Mucosa of descending colon (tissue), 3 donors: Measurements from ENCODE around the gene TMEM205. TPM values are rescaled to one million over a fixed set of nuclear protein-coding genes. Genes with fewer than 3 reads are reported as not detected.
A peak's percentile ranks its signal among the peaks of the same experiment; 100 is the strongest.
"Not testable (repeated sequence)": the region's sequence is repeated elsewhere in the genome, so short reads cannot be mapped to it uniquely, and the experiment has no call there.

ENCODE experiments used
- ATAC-seq: fragments of 200-7000 bp; cut with Tn5 transposase; one replicate; pipeline ENCODE4 v1.9.1; 2020; ENCODE audit warnings: mild to moderate bottlenecking, moderate library complexity
- DNase-seq, 3 donors: peaks; one replicate each; pipeline ENCODE4 v3.0.0-alpha.2; 2020
- H3K36me3 ChIP-seq: fragments of 200-600 bp; one replicate; pipeline ENCODE4 v1.8.0; 2021; ENCODE audit warnings: low read depth, mild to moderate bottlenecking
- H3K4me1 ChIP-seq: fragments of 200-600 bp; one replicate; pipeline ENCODE4 v1.8.0; 2021; ENCODE audit warnings: low read depth, mild to moderate bottlenecking
- H3K4me3 ChIP-seq: fragments of 200-600 bp; one replicate; pipeline ENCODE4 v1.8.0; 2021; ENCODE audit warnings: mild to moderate bottlenecking
- H3K9me3 ChIP-seq: fragments of 200-600 bp; one replicate; pipeline ENCODE4 v1.8.0; 2021; ENCODE audit warnings: mild to moderate bottlenecking
- intact Hi-C, 2 donors: fragments of 100-400 bp; cut with DNase I in 1 of 2; cut with micrococcal nuclease in 1 of 2; formaldehyde crosslinking; loops; one replicate each; pipeline versions ENCODE4 v1.11.0 to v1.11.1; 2022; cut with DNase I, micrococcal nuclease
- total RNA-seq, 3 donors: library from RNA; stranded (reverse); fragmentation: NEBNext Ultra II Directional in 2 of 3; extraction: Animal tissue kit (Norgen Biotek cat#: 25700) in 2 of 3; gene quantifications; one replicate each; pipeline versions ENCODE4 v1.2.1 to v1.2.4, GENCODE V29; 2021 to 2023
- TF ChIP-seq, protein P1 (sequence below): fragments of 200-600 bp; IDR thresholded peaks from one replicate; pipeline ENCODE4 v1.8.0; 2022; ENCODE audit warnings: antibody characterized with exemption, mild to moderate bottlenecking
- donor health status: DM: no; HTN: no; CAD: no; lungs with moderate emphysema.
- donor health status: DM: no; HTN: no; CAD: no.
- donor health status: DM: no; HTN: yes; CAD: no.

Gene TMEM205
- total RNA-seq, 3 donors from 2014 or later = 37.3 to 61.8 (median 55.7) TPM

DNA sequence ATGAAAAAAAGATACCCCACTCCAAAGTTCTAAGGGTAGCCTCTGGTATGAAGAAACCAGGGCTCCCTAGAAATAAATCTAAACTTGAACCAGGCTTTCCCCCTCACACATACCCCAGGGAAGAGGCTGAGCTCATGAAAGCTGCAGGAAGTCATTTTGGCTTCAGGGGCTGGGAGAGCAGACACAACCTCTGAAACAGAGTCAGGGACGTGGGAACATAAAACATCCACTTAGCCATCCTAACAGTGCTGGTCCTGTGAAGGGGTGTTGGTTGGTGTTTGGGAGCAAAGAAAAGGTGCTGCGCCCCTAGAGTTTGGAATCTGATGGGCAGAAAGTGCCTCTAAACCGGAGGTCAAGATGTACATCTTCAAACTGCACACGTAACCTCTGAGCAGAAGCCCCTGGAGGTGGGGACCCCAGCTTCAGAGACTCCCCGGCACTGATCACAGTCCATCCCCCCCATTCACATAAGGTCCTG lies 22.4 kb downstream of the TMEM205 start:
- intact Hi-C loops = no loop called here
- H3K4me1 ChIP-seq = peaks cover 19% of the 10 kb centered on the region
- DNase-seq (no peak), ATAC-seq (no peak)
- no peak overlapping the region for H3K4me3 ChIP-seq
- H3K36me3 ChIP-seq = no peaks in the 10 kb centered on the region
- H3K9me3 ChIP-seq = no peaks in the 10 kb centered on the region
- TF ChIP-seq, protein P1, sequence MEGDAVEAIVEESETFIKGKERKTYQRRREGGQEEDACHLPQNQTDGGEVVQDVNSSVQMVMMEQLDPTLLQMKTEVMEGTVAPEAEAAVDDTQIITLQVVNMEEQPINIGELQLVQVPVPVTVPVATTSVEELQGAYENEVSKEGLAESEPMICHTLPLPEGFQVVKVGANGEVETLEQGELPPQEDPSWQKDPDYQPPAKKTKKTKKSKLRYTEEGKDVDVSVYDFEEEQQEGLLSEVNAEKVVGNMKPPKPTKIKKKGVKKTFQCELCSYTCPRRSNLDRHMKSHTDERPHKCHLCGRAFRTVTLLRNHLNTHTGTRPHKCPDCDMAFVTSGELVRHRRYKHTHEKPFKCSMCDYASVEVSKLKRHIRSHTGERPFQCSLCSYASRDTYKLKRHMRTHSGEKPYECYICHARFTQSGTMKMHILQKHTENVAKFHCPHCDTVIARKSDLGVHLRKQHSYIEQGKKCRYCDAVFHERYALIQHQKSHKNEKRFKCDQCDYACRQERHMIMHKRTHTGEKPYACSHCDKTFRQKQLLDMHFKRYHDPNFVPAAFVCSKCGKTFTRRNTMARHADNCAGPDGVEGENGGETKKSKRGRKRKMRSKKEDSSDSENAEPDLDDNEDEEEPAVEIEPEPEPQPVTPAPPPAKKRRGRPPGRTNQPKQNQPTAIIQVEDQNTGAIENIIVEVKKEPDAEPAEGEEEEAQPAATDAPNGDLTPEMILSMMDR = no peak

DNA sequence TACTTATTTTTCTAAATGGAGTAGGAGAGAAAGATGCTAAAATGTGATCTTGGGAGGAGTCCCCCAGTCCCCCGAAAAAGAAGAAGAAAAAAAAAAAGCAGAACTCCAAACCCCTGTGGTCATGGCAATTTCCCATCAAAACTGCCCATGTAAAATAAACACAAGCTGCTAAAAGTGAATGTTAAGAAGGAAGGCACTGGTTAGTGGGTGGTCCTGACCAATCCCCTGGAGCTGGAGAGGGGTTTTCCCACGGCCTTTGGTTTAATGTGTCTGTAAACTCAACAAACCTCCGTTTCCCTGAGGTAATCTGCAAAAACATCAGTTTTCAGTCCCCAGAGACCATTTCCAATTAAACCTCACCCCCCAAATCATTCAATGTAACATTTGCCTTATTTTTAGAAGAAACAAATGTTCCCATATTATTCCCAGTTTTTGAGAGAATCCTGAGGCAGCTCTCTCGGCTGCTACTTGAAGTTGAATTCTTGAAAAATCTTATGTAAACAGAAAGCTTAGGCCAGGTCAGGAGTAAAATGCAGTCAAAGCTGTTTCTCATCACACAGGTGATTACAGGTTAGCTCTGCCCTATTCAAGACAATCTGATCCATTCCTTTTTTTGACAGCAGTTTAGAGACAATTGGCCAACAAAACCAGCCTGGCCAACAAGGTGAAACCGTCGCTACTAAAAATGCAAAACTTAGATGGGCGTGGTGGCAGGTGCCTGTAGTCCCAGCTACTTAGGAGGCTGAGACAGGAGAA lies 23.6 kb downstream of the TMEM205 start:
- Histone ChIP-seq H3K36me3 (no peaks in the 10 kb centered on the region), H3K4me1 (peaks cover 19% of the 10 kb centered on the region), H3K4me3 (no peak overlapping the region), H3K9me3 (no peaks in the 10 kb centered on the region)
- DNase-seq (no peak), ATAC-seq (no peak)
- intact Hi-C loops = no loop called here
- TF ChIP-seq, protein P1 = no peak

DNA sequence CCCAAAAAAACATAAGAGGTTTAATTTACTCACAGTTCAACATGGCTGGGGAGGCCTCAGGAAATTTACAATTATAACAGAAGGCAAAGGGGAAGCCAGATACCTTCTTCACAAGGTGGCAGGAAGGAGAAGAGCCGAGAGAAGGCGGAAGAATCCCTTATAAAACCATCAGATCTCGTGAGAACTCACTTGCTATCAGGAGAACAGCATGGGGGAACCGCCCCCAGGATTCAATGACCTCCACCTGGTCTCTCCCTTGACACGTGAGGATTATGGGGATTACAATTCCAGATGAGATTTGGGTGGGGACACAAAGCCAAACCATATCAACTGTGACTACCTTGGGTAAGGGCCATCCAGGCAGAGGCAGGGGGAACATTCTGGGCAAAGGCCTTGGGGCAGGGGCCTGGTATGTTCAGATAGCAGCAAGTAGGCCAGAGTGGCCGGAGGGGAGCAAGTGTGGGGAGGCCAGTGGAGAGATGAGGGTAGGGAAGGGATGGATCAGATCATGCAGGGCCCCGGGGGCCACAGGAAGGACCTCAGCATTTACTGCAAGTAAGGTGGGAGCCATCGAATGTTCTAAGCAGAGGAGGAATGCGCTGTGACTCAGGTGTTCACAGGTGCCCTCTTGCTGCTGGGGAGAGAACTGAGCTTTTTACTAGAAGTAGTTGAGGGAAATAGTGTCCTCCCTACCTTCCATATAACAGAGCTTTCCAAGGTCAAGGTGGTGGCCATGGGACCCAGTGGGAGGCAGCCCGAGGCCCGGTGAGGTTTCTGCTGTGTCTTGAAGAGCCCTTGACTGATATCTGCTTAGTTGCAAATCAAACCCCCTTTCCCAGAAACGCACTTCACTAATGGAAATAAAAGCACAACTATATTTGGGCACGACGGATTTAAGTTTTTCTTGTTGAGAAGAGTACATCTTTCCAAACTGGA lies 24.6 kb downstream of the TMEM205 start:
- H3K4me3 ChIP-seq = no peak overlapping the region
- H3K36me3 ChIP-seq = no peaks in the 10 kb centered on the region
- H3K9me3 ChIP-seq = no peaks in the 10 kb centered on the region
- intact Hi-C loops = no loop called here
- H3K4me1 ChIP-seq = peaks cover 19% of the 10 kb centered on the region
- TF ChIP-seq, protein P1 = no peak
- no peak for ATAC-seq
- peak in 1 of 3 donors; percentile 43 for DNase-seq

DNA sequence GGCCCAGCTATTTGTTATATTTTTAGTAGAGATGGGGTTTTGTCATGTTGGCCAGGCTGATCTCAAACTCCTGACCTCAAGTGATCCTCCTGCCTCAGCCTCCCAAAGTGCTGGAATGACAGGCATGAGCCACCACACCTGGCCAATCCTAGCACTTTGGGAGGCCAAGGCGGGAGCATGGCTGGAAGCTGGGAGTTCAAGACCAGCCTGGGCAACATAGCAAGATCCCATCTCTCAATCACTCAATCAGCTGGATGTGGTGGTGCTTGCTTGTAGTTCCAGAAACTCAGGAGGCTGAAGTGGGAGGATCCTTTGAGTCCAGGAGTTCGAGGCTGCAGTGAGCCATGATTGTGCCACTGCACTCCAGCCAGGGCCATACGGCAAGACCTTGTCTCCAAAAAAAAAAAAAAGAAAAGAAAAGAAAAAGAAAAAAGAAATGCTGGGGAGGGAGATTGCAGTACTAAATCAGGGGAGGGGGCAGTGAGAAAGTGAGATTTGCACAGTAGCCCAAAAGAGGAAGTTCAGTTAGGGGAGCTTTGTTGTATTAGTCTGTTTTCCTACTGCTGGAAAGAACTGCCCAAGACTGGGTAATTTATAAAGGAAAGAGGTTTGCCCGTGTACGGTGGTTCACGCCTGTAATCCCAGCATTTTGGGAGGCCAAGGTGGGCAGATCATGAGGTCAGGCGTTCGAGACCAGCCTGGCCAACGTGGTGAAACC lies 25.6 kb downstream of the TMEM205 start:
- peaks cover 19% of the 10 kb centered on the region for H3K4me1 ChIP-seq
- DNase-seq = peak in 1 of 3 donors; percentile 17
- intact Hi-C loops, H3K4me3 ChIP-seq, H3K9me3 ChIP-seq, ATAC-seq, H3K36me3 ChIP-seq: not testable (repeated sequence)

DNA sequence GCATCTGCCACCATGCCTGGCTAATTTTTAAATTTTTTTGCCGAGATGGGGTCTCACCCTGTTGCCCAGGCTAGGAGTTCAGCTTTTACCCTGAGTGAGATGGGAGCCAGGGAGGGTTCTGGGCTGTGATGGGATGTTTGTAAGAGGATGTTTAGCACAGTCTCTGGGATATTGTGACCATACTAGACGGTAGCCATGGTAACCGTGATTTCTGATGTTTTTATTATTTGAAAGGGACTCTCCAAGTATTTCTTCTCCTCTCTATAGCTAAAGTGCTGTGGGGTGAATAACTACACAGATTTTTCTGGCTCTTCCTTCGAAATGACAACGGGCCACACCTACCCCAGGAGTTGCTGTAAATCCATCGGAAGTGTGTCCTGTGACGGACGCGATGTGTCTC lies 39.7 kb downstream of the TMEM205 start:
- intact Hi-C loops = no loop called here
- no peak for ATAC-seq
- no peak overlapping the region for H3K4me3 ChIP-seq
- no peaks in the 10 kb centered on the region for H3K36me3 ChIP-seq
- no peaks in the 10 kb centered on the region for H3K4me1 ChIP-seq
- TF ChIP-seq, protein P1 = no peak
- DNase-seq = peak in 1 of 3 donors; percentile 8
- no peaks in the 10 kb centered on the region for H3K9me3 ChIP-seq
